GM12878 (cell line): ENCODE measurements around the gene SLC29A4. TPM values are rescaled to one million over a fixed set of nuclear protein-coding genes. Genes with fewer than 3 reads are reported as not detected.

Experiments used
- CBX3 ChIP-seq: fragments of 200-600 bp; sonication (generic); IDR thresholded peaks from 2 replicates; pipeline ENCODE4 v1.6.1; 2016; ENCODE audit warnings: low read depth, borderline replicate concordance
- HDAC6 ChIP-seq: fragments of 200-600 bp; sonication (generic); IDR thresholded peaks from one replicate; pipeline ENCODE4 v1.8.0; 2017; ENCODE audit warnings: antibody characterized with exemption; ENCODE audit not compliant: unreplicated experiment
- IRF4 ChIP-seq: IDR thresholded peaks from 2 replicates; pipeline ENCODE4 v1.6.1; 2011; ENCODE audit warnings: low read depth, low read length
- NBN ChIP-seq: fragments of 450-650 bp; IDR thresholded peaks from 2 replicates; pipeline ENCODE4 v1.6.1; 2016
- NFXL1 ChIP-seq: fragments of 450-650 bp; IDR thresholded peaks from 2 replicates; pipeline ENCODE4 v1.6.1; 2017; ENCODE audit warnings: antibody characterized with exemption, mild to moderate bottlenecking, borderline replicate concordance
- NKRF ChIP-seq: fragments of 450-650 bp; conservative IDR thresholded peaks from 2 replicates; pipeline ENCODE4 v1.6.1; 2017; ENCODE audit warnings: mild to moderate bottlenecking, moderate library complexity
- POLR2AphosphoS2 ChIP-seq: IDR thresholded peaks from 2 replicates; pipeline ENCODE4 v1.6.1; 2011; ENCODE audit warnings: low read depth, mild to moderate bottlenecking, low read length, improper control_type of control experiment, moderate library complexity
- POLR2AphosphoS5 ChIP-seq: IDR thresholded peaks from 2 replicates; pipeline ENCODE4 v1.6.1; 2011; ENCODE audit warnings: mild to moderate bottlenecking, low read length, inconsistent platforms
- RAD21 ChIP-seq: IDR thresholded peaks from 2 replicates; pipeline ENCODE4 v1.6.1; 2011; ENCODE audit warnings: mild to moderate bottlenecking, low read depth, low read length, moderate library complexity; ENCODE audit not compliant: insufficient read depth
- RUNX3 ChIP-seq: IDR thresholded peaks from 2 replicates; pipeline ENCODE4 v1.6.1; 2012; ENCODE audit warnings: low read length, inconsistent platforms
- SIX5 ChIP-seq: IDR thresholded peaks from 2 replicates; pipeline ENCODE4 v1.6.1; 2011; ENCODE audit warnings: mild to moderate bottlenecking, low read depth, low read length, moderate library complexity; ENCODE audit not compliant: severe bottlenecking
- TCF12 ChIP-seq: IDR thresholded peaks from 2 replicates; pipeline ENCODE4 v1.6.1; 2011; ENCODE audit warnings: low read depth, mild to moderate bottlenecking, low read length
- ZZZ3 ChIP-seq: IDR thresholded peaks from 2 replicates; pipeline ENCODE4 v1.6.1; 2011; ENCODE audit warnings: low read depth; ENCODE audit not compliant: control insufficient read depth, insufficient read length
- polyA plus RNA-seq, 11 experiments: library from polyadenylated mRNA; depleted of rRNA in 4 of 11; unstranded in 6 of 11; stranded (reverse) in 5 of 11; fragments of >200 nt; fragmentation: Nextera tagmentation in 4 of 11; fragmentation: Illumina TruSeq in 1 of 11; extraction: Ambion mirVana in 4 of 11; extraction: Trizol in 1 of 11; gene quantifications; 1 replicate in 1 of 11; 2 replicates in 10 of 11; pipeline versions ENCODE4 v1.2.1 to v1.2.3, GENCODE V29; 2011 to 2016; ENCODE audit warnings: inconsistent platforms in 2 of 11, missing spikeins in 2 of 11, low read depth in 1 of 11
- total RNA-seq, 4 experiments: library from RNA; depleted of rRNA in 3 of 4; stranded (reverse); fragments of >200 nt in 3 of 4; fragmentation: Illumina TruSeq in 1 of 4; extraction: Trizol in 1 of 4; gene quantifications; 2 replicates each; pipeline versions ENCODE4 v1.2.1 to v1.2.3, GENCODE V29; 2013 to 2021
- TF ChIP-seq, protein P1 (sequence below): IDR thresholded peaks from 2 replicates; pipeline ENCODE4 v1.6.1; 2012; ENCODE audit warnings: low read depth, low read length, improper control_type of control experiment
- TF ChIP-seq, protein P2 (sequence below): fragments of 150-350 bp; IDR thresholded peaks from 2 replicates; pipeline ENCODE4 v1.6.1; 2014; ENCODE audit warnings: mild to moderate bottlenecking, low read depth, low read length
- TF ChIP-seq, protein P3 (sequence below): fragments of 450-650 bp; formaldehyde crosslinking; IDR thresholded peaks from 2 replicates; pipeline ENCODE4 v1.4.0; 2022; ENCODE audit warnings: mild to moderate bottlenecking, moderate library complexity
- TF ChIP-seq, protein P4 (sequence below): fragments of 450-650 bp; formaldehyde crosslinking; IDR thresholded peaks from 2 replicates; pipeline ENCODE4 v1.5.0; 2022; ENCODE audit warnings: mild to moderate bottlenecking, missing genetic modification characterization

SLC29A4 gene
- total and polyA plus RNA-seq, 10 of the 15 experiments (the other 5 are each of a cell fraction or from before 2014, with no cell fraction given) = 0.11 to 0.72 (median 0.23) TPM; not detected in 3

- no peak for TF ChIP-seq ZZZ3
- TF ChIP-seq, protein P1, sequence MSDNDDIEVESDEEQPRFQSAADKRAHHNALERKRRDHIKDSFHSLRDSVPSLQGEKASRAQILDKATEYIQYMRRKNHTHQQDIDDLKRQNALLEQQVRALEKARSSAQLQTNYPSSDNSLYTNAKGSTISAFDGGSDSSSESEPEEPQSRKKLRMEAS = no peak
- TF ChIP-seq, protein P2, sequence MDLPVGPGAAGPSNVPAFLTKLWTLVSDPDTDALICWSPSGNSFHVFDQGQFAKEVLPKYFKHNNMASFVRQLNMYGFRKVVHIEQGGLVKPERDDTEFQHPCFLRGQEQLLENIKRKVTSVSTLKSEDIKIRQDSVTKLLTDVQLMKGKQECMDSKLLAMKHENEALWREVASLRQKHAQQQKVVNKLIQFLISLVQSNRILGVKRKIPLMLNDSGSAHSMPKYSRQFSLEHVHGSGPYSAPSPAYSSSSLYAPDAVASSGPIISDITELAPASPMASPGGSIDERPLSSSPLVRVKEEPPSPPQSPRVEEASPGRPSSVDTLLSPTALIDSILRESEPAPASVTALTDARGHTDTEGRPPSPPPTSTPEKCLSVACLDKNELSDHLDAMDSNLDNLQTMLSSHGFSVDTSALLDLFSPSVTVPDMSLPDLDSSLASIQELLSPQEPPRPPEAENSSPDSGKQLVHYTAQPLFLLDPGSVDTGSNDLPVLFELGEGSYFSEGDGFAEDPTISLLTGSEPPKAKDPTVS = no peak
- TF ChIP-seq RUNX3 = no peak
- TF ChIP-seq TCF12 = no peak
- peak; percentile 40; the same call in 1 of the 2 replicates for TF ChIP-seq POLR2AphosphoS5
- no peak for TF ChIP-seq SIX5
- TF ChIP-seq, protein P3, sequence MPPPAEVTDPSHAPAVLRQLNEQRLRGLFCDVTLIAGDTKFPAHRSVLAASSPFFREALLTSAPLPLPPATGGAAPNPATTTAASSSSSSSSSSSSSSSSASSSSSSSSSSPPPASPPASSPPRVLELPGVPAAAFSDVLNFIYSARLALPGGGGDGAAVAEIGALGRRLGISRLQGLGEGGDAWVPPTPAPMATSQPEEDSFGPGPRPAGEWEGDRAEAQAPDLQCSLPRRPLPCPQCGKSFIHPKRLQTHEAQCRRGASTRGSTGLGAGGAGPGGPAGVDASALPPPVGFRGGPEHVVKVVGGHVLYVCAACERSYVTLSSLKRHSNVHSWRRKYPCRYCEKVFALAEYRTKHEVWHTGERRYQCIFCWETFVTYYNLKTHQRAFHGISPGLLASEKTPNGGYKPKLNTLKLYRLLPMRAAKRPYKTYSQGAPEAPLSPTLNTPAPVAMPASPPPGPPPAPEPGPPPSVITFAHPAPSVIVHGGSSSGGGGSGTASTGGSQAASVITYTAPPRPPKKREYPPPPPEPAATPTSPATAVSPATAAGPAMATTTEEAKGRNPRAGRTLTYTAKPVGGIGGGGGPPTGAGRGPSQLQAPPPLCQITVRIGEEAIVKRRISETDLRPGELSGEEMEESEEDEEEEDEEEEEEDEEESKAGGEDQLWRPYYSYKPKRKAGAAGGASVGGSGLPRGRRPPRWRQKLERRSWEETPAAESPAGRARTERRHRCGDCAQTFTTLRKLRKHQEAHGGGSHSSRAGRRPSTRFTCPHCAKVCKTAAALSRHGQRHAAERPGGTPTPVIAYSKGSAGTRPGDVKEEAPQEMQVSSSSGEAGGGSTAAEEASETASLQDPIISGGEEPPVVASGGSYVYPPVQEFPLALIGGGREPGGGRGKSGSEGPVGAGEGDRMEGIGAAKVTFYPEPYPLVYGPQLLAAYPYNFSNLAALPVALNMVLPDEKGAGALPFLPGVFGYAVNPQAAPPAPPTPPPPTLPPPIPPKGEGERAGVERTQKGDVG (CRISPR knock-in tag) = no peak
- TF ChIP-seq RAD21 = no peak
- no peak for TF ChIP-seq CBX3
- 0 out of 2 replicates have a peak, but pooled peaks have one; percentile 37 for TF ChIP-seq IRF4
- TF ChIP-seq NFXL1 = no peak
- TF ChIP-seq NKRF = peak; percentile 53; the same call in 1 of the 2 replicates
- TF ChIP-seq HDAC6 = no peak
- TF ChIP-seq, protein P4, sequence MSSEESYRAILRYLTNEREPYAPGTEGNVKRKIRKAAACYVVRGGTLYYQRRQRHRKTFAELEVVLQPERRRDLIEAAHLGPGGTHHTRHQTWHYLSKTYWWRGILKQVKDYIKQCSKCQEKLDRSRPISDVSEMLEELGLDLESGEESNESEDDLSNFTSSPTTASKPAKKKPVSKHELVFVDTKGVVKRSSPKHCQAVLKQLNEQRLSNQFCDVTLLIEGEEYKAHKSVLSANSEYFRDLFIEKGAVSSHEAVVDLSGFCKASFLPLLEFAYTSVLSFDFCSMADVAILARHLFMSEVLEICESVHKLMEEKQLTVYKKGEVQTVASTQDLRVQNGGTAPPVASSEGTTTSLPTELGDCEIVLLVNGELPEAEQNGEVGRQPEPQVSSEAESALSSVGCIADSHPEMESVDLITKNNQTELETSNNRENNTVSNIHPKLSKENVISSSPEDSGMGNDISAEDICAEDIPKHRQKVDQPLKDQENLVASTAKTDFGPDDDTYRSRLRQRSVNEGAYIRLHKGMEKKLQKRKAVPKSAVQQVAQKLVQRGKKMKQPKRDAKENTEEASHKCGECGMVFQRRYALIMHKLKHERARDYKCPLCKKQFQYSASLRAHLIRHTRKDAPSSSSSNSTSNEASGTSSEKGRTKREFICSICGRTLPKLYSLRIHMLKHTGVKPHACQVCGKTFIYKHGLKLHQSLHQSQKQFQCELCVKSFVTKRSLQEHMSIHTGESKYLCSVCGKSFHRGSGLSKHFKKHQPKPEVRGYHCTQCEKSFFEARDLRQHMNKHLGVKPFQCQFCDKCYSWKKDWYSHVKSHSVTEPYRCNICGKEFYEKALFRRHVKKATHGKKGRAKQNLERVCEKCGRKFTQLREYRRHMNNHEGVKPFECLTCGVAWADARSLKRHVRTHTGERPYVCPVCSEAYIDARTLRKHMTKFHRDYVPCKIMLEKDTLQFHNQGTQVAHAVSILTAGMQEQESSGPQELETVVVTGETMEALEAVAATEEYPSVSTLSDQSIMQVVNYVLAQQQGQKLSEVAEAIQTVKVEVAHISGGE = no peak
- TF ChIP-seq NBN = peak; percentile 60
- TF ChIP-seq POLR2AphosphoS2 = no peak
These were observed 47.6 kb upstream of the SLC29A4 start (continued) for GRCh38 chr7:5234852-5235831.
